NCI-H526 treated with DMSO at 0.1 percent for 48 hours (cell line): ENCODE data around the gene AGAP4.
"Not testable (repeated sequence)": the region's sequence is repeated elsewhere in the genome, so short reads cannot be mapped to it uniquely, and the experiment has no call there.

Experiments
- DNase-seq: peaks from one replicate; lab custom pipeline; 2025; lab: John Stamatoyannopoulos, UW

Gene AGAP4

DNA sequence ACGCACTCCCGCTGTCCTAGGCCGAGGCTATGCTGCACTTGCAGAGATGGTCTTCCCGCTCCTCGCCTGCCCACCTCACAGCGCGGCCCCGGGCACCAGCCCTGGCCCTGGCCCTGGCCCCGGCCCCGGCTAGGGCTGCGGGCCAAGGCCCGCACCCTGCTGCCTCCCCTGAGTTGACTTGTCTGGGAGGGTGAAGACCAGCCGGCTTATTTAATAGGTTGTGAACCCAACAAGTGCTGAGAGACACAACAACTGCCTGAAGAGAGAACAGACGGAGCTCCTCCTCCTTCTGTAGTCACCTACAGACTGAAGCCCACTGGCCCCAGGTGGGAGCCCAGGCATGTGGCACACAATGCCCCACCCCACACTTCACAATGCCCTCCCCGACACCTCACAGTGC lies at the start of gene AGAP4:
Gene AGAP4 (minus strand): TSS at position 101 of the 400 bp plus-strand sequence. CDS start 153 bp downstream, outside the sequence.
- not testable (repeated sequence) for DNase-seq

DNA sequence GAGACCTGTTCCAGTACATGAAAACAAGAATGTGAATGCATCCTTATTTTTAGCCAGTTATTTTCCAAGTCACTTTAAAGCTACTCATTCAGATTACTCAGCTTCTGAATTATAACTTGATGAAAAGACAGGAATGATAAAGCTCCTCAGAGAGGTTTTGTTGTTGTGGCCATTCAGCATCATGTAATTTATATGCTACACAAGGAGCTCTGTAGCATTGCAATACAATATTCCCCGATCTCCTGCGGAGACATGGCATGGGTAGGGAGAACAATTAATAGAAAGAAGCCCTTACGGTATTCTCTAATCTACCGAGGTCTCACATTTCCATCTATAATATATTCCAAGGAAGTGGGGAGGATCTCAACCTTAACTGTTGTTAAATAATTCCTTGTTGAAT lies 43.4 kb upstream of the AGAP4 start:
- not testable (repeated sequence) for DNase-seq

- DNase-seq, result not testable (repeated sequence)
Measured at GRCh38 chr10:45889539-45890230, 42.4 kb upstream of the AGAP4 start.

DNA sequence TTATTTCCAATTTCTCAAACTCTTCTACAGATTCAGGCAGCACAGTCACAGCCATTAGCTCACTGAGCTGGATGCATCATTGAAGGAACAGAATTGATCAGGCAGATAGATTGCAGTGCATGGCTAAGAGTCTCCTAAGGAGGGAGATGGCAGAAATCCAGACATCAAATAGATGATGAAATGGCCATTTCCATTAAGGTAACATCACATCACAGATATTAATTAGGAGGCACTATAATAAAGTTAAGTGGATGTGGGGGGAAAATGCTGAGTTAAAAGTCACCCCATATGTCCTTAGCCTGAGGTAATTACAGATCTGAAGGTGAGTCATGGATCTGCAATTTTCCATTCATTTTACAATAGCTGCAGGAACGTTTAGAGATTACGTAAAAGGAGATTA lies 35.6 kb upstream of the AGAP4 start:
- not testable (repeated sequence) for DNase-seq

GRCh38 chr10:45865404-45865803 lies 18.1 kb upstream of the AGAP4 start:
- not testable (repeated sequence) for DNase-seq

DNA sequence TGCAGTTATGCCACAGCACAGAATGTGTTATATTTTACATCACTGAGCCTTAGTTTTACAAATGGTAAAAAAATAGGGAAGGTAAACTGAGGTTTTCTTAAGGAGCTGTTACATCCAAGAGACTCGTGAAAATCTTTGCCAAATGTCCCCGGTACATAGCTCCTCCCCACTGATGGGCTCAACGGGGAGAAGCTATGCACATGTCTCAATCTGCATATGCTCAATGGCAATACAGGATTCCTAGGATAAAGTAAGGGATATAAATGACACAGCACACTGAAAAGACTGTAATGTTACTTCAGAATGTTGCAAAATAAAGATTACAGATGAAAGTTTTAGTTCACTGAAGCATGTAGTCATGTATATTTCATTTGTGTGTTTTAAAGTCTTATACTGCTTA lies 17.0 kb upstream of the AGAP4 start:
- not testable (repeated sequence) for DNase-seq

DNA sequence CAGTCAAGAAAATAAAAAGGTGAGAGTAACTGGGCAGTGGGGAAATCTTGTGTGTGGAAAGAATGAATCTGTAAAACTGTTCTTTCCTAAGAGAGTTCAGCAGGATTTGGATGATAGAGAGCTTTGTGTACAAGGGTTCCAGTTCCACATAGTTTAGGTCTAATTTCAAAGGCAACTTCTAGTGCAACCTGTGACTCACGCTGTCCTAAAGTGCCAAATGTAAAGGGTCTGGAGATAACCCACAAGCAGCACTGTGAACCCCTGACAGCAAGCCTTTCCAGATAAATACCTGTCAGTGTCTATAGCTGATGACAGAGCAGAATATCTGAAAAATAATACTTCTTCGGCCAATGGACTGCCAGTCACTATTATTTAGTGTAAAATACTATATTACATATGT lies 16.3 kb upstream of the AGAP4 start:
- not testable (repeated sequence) for DNase-seq

GRCh38 chr10:45857931-45858330 lies 10.6 kb upstream of the AGAP4 start:
- DNase-seq, result not testable (repeated sequence)

DNA sequence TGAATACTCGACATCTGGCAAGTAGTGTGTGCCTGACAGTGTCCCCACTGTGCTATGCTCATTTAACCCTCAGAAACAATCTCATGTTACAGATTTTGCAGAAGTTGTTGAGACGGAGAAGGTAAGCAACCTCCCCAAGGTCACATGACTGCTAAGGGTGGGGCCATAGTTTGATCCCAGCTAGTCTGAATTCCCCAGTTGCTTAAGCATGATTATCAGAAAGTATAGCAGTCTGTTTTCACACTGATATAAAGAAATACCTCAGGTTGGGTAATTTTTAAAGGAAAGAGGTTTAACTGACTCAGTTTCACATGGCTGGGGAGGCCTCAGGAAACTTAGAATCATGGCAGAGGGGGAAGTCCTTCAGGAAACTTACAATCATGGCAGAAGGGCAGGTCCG lies 1.2 kb upstream of the AGAP4 start:
- DNase-seq, result not testable (repeated sequence)

- DNase-seq, result not testable (repeated sequence)
Measured at GRCh38 chr10:45822918-45823317, 24.4 kb downstream of the AGAP4 start.

DNA sequence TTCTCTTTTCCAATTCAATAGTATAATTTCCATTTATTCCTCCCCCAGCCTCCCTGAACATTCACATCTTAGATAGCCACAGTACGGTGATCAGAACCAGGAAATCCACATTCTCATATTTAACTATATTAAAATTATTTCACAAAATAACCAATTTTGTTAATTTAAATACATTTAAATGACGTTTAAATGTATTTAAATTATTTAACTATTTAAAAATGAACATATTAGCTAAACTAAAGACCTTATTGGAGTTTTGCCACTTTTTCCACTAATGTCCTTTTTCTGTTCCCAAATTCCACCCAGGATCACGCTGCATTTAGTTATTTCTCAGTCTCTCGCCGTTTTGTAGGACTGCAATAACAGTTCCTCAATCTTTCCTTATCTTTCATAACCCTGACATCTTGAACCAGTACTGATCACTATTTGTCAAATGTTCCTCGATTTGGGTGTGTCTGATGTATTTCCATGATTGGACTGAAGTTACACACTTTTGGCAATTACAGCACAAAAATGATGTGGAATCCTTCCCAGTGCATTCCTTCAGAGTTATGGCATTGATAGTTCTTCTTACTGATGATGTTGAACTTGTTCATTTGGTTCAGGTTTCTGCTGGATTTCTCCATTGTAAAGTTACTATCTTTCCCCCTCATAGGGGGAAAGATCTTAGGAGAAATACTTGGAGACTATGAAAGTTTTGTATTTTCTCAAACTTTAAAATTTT lies 27.0 kb downstream of the AGAP4 start:
- DNase-seq, result not testable (repeated sequence)

DNA sequence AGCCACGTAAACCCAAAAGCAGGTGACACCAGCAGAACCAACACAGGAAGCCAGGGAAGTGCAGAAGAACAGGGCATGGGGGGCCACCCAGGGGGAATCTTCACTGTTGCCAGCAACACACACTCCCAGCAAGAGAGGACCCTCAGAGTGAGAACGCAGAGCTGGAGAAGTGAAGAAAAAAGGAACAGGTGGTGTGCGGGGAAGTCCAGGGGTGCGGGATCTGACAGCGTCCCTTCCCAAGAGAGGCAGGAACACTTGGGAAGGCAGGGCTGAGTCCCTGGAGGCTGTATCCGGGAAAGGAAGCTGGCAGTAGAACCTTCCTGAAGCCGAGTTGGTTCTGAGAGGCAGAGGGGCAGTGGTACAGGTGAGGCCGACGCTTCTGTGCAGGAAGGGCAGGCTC lies 27.7 kb downstream of the AGAP4 start:
- DNase-seq, result no peak

DNA sequence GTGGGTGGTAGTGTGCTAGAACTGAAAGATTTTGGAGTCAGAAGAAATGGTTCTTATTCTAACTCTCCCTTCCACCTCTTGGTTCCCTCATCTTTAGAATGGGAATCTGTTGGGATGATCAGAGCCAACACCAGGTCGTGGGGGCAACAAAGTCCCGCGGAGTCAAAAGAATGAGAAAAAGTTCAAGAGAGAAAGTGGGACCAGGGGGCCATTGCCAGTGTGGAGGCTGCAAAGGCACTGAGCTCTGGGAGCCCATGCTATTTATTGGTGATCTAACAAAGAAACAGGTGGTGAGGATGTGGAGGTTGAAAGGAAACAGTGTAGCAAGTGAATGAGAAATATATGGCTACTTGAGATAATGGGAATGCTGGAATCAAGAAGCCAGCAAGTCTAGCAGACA lies 29.4 kb downstream of the AGAP4 start:
- DNase-seq, result no peak

DNA sequence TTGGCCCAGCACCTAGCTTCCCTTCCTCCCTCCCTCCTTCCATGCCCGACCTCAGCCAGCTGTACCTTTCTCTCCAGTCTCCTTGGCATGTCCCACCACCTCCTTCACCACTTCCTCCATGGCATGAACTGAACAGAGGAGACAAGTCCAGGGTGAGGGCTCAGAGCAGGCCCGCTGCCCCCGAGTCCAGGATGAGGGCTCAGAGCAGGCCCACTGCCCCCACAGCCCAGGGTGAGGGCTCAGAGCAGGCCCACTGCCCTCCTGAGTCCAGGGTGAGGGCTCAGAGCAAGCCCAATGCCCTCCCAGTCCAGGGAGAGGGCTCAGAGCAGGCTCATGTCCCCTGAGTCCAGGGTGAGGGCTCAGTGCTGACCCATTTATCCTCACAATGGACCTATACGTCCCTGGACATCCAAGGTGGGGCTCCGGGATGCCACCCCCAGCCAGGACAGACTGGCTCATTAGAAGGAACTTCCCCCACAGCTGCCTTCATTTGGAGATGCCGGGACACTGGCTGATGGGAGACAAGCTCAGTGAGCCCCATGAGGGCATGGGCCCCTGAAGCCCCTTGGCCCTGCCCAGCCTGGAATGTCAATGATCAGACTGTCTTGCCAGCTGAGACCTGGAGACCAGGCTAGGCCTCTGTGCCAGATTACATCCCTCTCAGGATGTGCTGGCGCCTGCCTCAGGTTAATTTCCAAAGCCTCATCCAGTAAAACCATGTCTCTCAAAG lies 30.0 kb downstream of the AGAP4 start:
- DNase-seq, result no peak

DNA sequence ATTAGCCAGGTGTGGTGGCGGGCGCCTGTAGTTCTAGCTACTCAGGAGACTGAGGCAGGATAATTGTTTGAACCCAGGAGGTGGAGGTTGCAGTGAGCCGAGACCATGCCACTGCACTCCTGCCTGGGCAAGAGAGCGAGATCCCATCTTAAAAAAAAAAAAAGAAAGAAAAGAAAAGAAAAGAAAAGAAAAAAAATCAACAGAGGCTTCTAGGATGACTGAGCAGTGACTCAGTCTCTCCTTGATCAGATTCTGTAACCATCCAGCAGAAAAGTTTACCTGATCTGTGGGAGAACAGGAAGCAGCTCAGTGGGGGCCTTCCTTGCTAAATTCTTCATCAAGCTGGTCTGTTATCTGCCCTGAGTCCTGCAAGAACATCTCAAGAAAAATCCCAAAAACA lies 33.2 kb downstream of the AGAP4 start:
- not testable (repeated sequence) for DNase-seq

DNA sequence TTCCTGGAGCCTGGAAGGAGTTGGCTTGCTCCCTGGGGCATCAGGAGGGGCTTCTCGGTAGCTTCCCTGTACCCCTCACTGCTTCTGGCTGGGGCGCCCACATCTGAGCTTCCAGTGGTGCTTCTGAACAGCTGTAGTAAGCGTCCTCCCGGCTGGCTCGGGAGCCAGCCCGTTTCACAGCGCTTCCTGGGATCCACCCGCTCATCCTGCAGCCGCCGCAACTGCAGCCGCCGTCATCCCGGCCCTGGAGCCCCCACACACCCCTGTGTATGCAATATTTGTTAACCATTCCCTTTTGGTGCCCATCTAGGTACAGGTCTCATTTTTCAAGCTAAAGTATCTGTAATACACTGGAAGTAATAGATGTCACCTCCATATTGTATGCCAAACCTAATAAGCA lies 34.3 kb downstream of the AGAP4 start:
- DNase-seq, result not testable (repeated sequence)

- no peak for DNase-seq
Measured at GRCh38 chr10:45811075-45811474, 36.2 kb downstream of the AGAP4 start.

- DNase-seq, result no peak
Measured at GRCh38 chr10:45809837-45810236, 37.5 kb downstream of the AGAP4 start.

- DNase-seq, result not testable (repeated sequence)
Measured at GRCh38 chr10:45804996-45805395, 42.3 kb downstream of the AGAP4 start.

GRCh38 chr10:45803060-45804010 lies 44.0 kb downstream of the AGAP4 start:
- not testable (repeated sequence) for DNase-seq

DNA sequence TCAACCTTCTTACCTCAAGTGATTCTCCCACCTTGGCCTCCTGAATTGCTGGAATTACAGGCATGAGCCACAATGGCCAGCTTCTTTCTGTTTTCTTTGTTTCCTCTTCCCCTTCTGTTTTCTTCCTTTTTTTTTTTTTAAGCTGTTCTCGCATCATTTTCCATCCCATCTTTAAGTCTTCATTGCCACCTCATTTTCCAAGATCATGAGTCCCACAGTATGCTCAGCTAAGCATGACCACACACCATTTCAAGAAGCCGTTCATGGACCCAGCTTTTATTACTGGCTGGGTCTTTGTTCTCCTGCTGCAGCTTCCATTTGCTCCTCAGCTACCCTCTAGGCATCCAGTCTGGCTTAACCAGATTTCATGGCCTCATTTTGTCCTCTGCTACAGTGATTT lies 52.5 kb downstream of the AGAP4 start:
- DNase-seq, result not testable (repeated sequence)
